H1 (cell line): ENCODE measurements around the gene EGFR. TPM values are rescaled to one million over a fixed set of nuclear protein-coding genes. Genes with fewer than 3 reads are reported as not detected.
A peak's percentile ranks its signal among the peaks of the same experiment; 100 is the strongest.

Experiments
- CTCF ChIA-PET: fragments of 300-600 bp; sonication (Branson Sonifier 250); formaldehyde crosslinking; loops from one replicate; lab custom pipeline; 2021; ENCODE audit not compliant: partially characterized antibody; lab: Charles Lee
- POLR2A ChIA-PET: fragments of 300-600 bp; sonication (Branson Sonifier 250); formaldehyde crosslinking; loops from one replicate; lab custom pipeline; 2021; ENCODE audit warnings: inconsistent platforms; ENCODE audit not compliant: partially characterized antibody; lab: Charles Lee
- DNase-seq, 2 experiments: peaks; one replicate each; pipeline versions ENCODE4 v3.0.0 to v3.0.0-alpha.2; 2010 to 2022; ENCODE audit warnings: low spot score in 2 of 2, low read depth in 1 of 2, mixed read lengths in 1 of 2
- FAIRE-seq: peaks from 2 replicates; lab custom pipeline; 2011; peaks lifted over from hg19 to GRCh38; lab: Jason Lieb, UNC
- H2AFZ ChIP-seq: 2 replicates; pipeline ENCODE4 v1.8.1; 2012; ENCODE audit warnings: low read length, inconsistent platforms
- H2AK5ac ChIP-seq: 2 replicates; pipeline ENCODE4 v1.6.1; 2013; ENCODE audit warnings: low read depth, low read length
- H2BK120ac ChIP-seq: replicated peaks from 2 replicates; pipeline ENCODE3; 2013; ENCODE audit warnings: low read depth, low read length, inconsistent platforms
- H2BK12ac ChIP-seq: 2 replicates; pipeline ENCODE4 v1.6.1; 2013; ENCODE audit warnings: low read depth, low read length
- H2BK15ac ChIP-seq: 2 replicates; pipeline ENCODE4 v1.6.1; 2013; ENCODE audit warnings: low read length
- H2BK20ac ChIP-seq: 2 replicates; pipeline ENCODE4 v1.6.1; 2013; ENCODE audit warnings: low read length
- H2BK5ac ChIP-seq: 2 replicates; pipeline ENCODE4 v1.6.1; 2013; ENCODE audit warnings: low read depth, low read length
- H3K14ac ChIP-seq: 2 replicates; pipeline ENCODE4 v1.6.1; 2013; ENCODE audit warnings: inconsistent platforms; ENCODE audit not compliant: insufficient read length
- H3K18ac ChIP-seq: 2 replicates; pipeline ENCODE4 v1.6.1; 2013; ENCODE audit warnings: low read length; ENCODE audit errors: extremely low read depth
- H3K23ac ChIP-seq: 2 replicates; pipeline ENCODE4 v1.6.1; 2013; ENCODE audit warnings: inconsistent platforms; ENCODE audit not compliant: insufficient read length
- H3K23me2 ChIP-seq: 2 replicates; pipeline ENCODE4 v1.6.1; 2013; ENCODE audit warnings: low read depth, low read length
- H3K27ac ChIP-seq: 2 replicates; pipeline ENCODE4 v1.6.1; 2011; ENCODE audit warnings: low read depth, low read length, inconsistent platforms
- H3K27me3 ChIP-seq, 4 experiments: replicated peaks in 1 of 4; 1 replicate in 1 of 4; 2 replicates in 3 of 4; pipeline versions ENCODE4 v1.6.1 to v1.8.1; 2011 to 2013; ENCODE audit warnings: low read length in 3 of 4, mild to moderate bottlenecking in 3 of 4, inconsistent platforms in 2 of 4, mixed read lengths in 2 of 4, moderate library complexity in 1 of 4; ENCODE audit not compliant: control insufficient read depth in 3 of 4, insufficient read depth in 3 of 4; ENCODE audit errors: extremely low read depth in 1 of 4
- H3K36me3 ChIP-seq, 4 experiments: 2 replicates each; pipeline versions ENCODE4 v1.6.1 to v1.8.1; 2011 to 2013; ENCODE audit warnings: mild to moderate bottlenecking in 4 of 4, low read length in 3 of 4, moderate library complexity in 2 of 4, control low read depth in 1 of 4, inconsistent platforms in 1 of 4; ENCODE audit not compliant: insufficient read depth in 4 of 4, control insufficient read depth in 2 of 4
- H3K4ac ChIP-seq: replicated peaks from 2 replicates; pipeline ENCODE3; 2013; ENCODE audit warnings: low read length, low read depth, mixed read lengths, inconsistent platforms; ENCODE audit not compliant: insufficient read length
- H3K4me1 ChIP-seq, 4 experiments: replicated peaks in 1 of 4; 1 replicate in 1 of 4; 2 replicates in 3 of 4; pipeline versions ENCODE4 v1.6.1 to v1.8.1; 2011 to 2013; ENCODE audit warnings: low read length in 3 of 4, inconsistent platforms in 2 of 4, mixed read lengths in 1 of 4; ENCODE audit not compliant: insufficient read depth in 4 of 4, control insufficient read depth in 3 of 4
- H3K4me2 ChIP-seq, 2 experiments: 2 replicates each; pipeline versions ENCODE4 v1.6.1 to v1.8.1; 2011 to 2013; ENCODE audit warnings: low read depth in 2 of 2, low read length in 2 of 2, control low read depth in 1 of 2, inconsistent platforms in 1 of 2, mild to moderate bottlenecking in 1 of 2; ENCODE audit not compliant: insufficient read depth in 1 of 2
- H3K4me3 ChIP-seq, 4 experiments: fragments of 200-600, 300-600 bp in 1 of 4; sonication (generic), shearing (Covaris generic), sonication (Bioruptor Twin) in 1 of 4; 2 replicates each; pipeline versions ENCODE4 v1.5.1 to v1.8.1; 2011 to 2016; ENCODE audit warnings: low read length in 4 of 4, low read depth in 3 of 4, control low read depth in 2 of 4, inconsistent platforms in 2 of 4, mild to moderate bottlenecking in 2 of 4, mixed read lengths in 1 of 4, moderate library complexity in 1 of 4; ENCODE audit not compliant: insufficient read depth in 2 of 4; ENCODE audit errors: extremely low read depth in 1 of 4
- H3K56ac ChIP-seq: replicated peaks from 2 replicates; pipeline ENCODE3; 2013; ENCODE audit warnings: low read depth, mild to moderate bottlenecking, mixed read lengths, low read length, inconsistent platforms; ENCODE audit not compliant: insufficient read length
- H3K79me1 ChIP-seq: 2 replicates; pipeline ENCODE4 v1.6.1; 2013; ENCODE audit warnings: low read depth, low read length, control low read depth
- H3K79me2 ChIP-seq, 2 experiments: 2 replicates each; pipeline versions ENCODE4 v1.6.1 to v1.8.1; 2012 to 2013; ENCODE audit warnings: low read length in 2 of 2, mild to moderate bottlenecking in 2 of 2, inconsistent platforms in 1 of 2; ENCODE audit not compliant: insufficient read depth in 2 of 2, control insufficient read depth in 1 of 2
- H3K9ac ChIP-seq, 4 experiments: replicated peaks in 1 of 4; 1 replicate in 1 of 4; 2 replicates in 3 of 4; pipeline versions ENCODE4 v1.6.1 to v1.8.1; 2011 to 2013; ENCODE audit warnings: low read depth in 3 of 4, low read length in 3 of 4, control low read depth in 2 of 4, mild to moderate bottlenecking in 2 of 4, moderate library complexity in 2 of 4, inconsistent platforms in 1 of 4; ENCODE audit errors: extremely low read depth in 1 of 4
- H3K9me3 ChIP-seq, 2 experiments: 2 replicates each; pipeline versions ENCODE4 v1.6.1 to v1.8.1; 2012 to 2013; ENCODE audit warnings: mild to moderate bottlenecking in 2 of 2, moderate library complexity in 2 of 2, control low read depth in 1 of 2, inconsistent platforms in 1 of 2, low read depth in 1 of 2, low read length in 1 of 2, mixed read lengths in 1 of 2; ENCODE audit not compliant: insufficient read depth in 2 of 2
- H4K20me1 ChIP-seq, 2 experiments: replicated peaks in 1 of 2; 2 replicates each; pipeline versions ENCODE3 to v1.8.1; 2011 to 2013; ENCODE audit warnings: inconsistent platforms in 2 of 2, low read length in 2 of 2, mild to moderate bottlenecking in 1 of 2; ENCODE audit not compliant: insufficient read depth in 2 of 2, control insufficient read depth in 1 of 2
- H4K5ac ChIP-seq: 2 replicates; pipeline ENCODE4 v1.6.1; 2013; ENCODE audit warnings: low read length, low read depth, mixed read lengths, inconsistent platforms; ENCODE audit not compliant: insufficient read length
- H4K8ac ChIP-seq: 2 replicates; pipeline ENCODE4 v1.8.0; 2013; ENCODE audit warnings: mild to moderate bottlenecking, moderate library complexity, low read length, inconsistent platforms; ENCODE audit not compliant: insufficient read depth; ENCODE audit errors: extremely low read depth
- H4K91ac ChIP-seq: replicated peaks from 2 replicates; pipeline ENCODE3; 2013; ENCODE audit warnings: low read length, mixed read lengths, inconsistent platforms; ENCODE audit not compliant: insufficient read length
- BACH1 ChIP-seq: IDR thresholded peaks from 2 replicates; pipeline ENCODE4 v1.6.1; 2012; ENCODE audit warnings: low read length, improper control_type of control experiment
- CBX8 ChIP-seq: fragments of 300-800, 300-1000 bp; sonication (generic); IDR thresholded peaks from 2 replicates; pipeline ENCODE4 v1.7.1; 2016; ENCODE audit warnings: low read depth, low read length, borderline replicate concordance
- HDAC2 ChIP-seq, 2 experiments: fragments of 300-600 bp in 1 of 2; sonication (generic) in 1 of 2; IDR thresholded peaks; 2 replicates each; pipeline ENCODE4 v1.6.1; 2011 to 2012; ENCODE audit warnings: low read depth in 2 of 2, low read length in 2 of 2, mild to moderate bottlenecking in 2 of 2, moderate library complexity in 2 of 2, borderline replicate concordance in 1 of 2, inconsistent platforms in 1 of 2
- NANOG ChIP-seq: IDR thresholded peaks from 2 replicates; pipeline ENCODE4 v1.6.1; 2011; ENCODE audit warnings: low read length, low read depth, mild to moderate bottlenecking, inconsistent platforms; ENCODE audit not compliant: insufficient read depth, poor library complexity, severe bottlenecking
- RNF2 ChIP-seq: fragments of 200-900, 300-1000 bp; sonication (generic); IDR thresholded peaks from 2 replicates; pipeline ENCODE4 v1.7.1; 2016; ENCODE audit warnings: borderline replicate concordance, low read depth, mild to moderate bottlenecking, antibody characterized with exemption, low read length; ENCODE audit not compliant: poor library complexity, severe bottlenecking; ENCODE audit errors: missing control alignments
- WGBS, 2 experiments: shearing (Covaris generic) in 1 of 2; methylation state at CpG; one replicate each; pipeline versions ENCODE4 v1.1.6 to v1.1.7; 2013 to 2015; ENCODE audit warnings: low lambda C conversion rate in 2 of 2, mixed read lengths in 2 of 2, inconsistent platforms in 1 of 2, low coverage in 1 of 2, missing lambda C conversion rate in 1 of 2; ENCODE audit not compliant: insufficient replicate concordance in 2 of 2, insufficient coverage in 1 of 2, insufficient read length in 1 of 2; ENCODE audit errors: extremely low coverage in 1 of 2, missing lambda C conversion rate in 1 of 2; 5-methylcytosine and 5-hydroxymethylcytosine counted together
- polyA plus RNA-seq, 7 experiments: library from polyadenylated mRNA; depleted of rRNA in 3 of 7; stranded (reverse) in 5 of 7; unstranded in 2 of 7; fragments of >200 nt in 5 of 7; fragments of 200-250 nt in 2 of 7; gene quantifications; 1 replicate in 5 of 7; 2 replicates in 1 of 7; 4 replicates in 1 of 7; pipeline versions ENCODE4 v1.2.1 to v1.2.3, GENCODE V29; 2011 to 2013; ENCODE audit warnings: missing spikeins in 2 of 7, mixed read lengths in 2 of 7
- total RNA-seq: library from RNA; stranded (reverse); fragmentation: NEBNext Ultra II Directional; extraction: Animal tissue kit (Norgen Biotek cat#: 25700); gene quantifications from 2 replicates; pipeline ENCODE4 v1.2.1, GENCODE V29; 2021

EGFR gene
- total and polyA plus RNA-seq, 2 of the 8 experiments (the other 6 are each of a cell fraction or from before 2014, with no cell fraction given), result 1.9 to 5.8 TPM

DNA sequence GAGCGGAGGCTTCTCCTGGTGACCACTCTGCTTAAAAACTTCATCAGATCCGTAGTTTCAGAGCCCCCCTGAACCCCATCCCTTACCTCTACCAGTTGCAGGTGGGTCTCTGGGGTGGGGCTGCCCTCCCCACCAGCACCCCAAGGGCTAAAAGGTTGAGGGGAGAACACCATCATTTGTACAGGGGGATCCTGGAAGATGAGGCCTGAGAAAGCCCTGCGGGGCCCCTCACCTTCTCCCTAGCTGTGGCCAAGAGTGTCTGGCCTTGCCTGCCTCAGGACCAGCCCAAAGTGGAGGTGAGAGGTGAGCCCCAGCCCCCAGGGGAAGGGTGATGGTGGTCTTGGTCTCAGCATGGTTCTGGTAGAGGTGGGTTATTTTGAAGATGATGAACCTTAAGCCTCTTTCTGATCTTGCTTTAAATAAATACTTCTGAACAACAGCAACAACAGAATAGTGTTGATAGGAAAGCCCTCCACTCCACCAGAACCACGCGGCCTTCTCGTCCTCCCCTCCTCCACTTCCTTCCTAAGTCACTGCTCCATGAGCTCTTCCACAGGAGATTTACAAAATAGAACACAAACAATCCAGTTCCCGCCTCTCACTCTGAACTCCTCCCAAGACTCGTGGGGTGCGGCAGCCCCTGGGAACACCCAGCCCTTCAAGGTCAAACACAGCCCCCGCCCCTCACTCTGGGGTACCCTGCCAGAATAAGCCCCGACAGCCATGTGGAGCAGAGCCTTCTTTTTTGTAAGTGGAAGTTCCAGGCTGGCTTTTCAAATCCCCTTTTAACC lies 169.1 kb downstream of the EGFR start:
- H2BK120ac ChIP-seq, result no peak overlapping the region
- FAIRE-seq, result no peak
- no peak overlapping the region for H2BK15ac ChIP-seq
- no peak overlapping the region for H3K4ac ChIP-seq
- H2BK20ac ChIP-seq, result no peak overlapping the region
- H2AK5ac ChIP-seq, result no peak overlapping the region; the same call in 1 of the 2 replicates
- no peaks in the 10 kb centered on the region for H4K20me1 ChIP-seq
- peak overlapping the region; percentile 52; the same call in 1 of the 2 replicates for H2BK12ac ChIP-seq
- H3K4me2 ChIP-seq, result no peak overlapping the region
- no peaks in the 10 kb centered on the region; a peak in 2 of 7 replicates for H3K27me3 ChIP-seq
- no peak overlapping the region for H4K5ac ChIP-seq
- H2AFZ ChIP-seq, result no peak overlapping the region
- POLR2A ChIA-PET, result no interaction called here
- no peaks in the 10 kb centered on the region for H3K23me2 ChIP-seq
- H3K9me3 ChIP-seq, result no peaks in the 10 kb centered on the region
- H3K9ac ChIP-seq, result no peak overlapping the region
- H3K23ac ChIP-seq, result no peak overlapping the region
- 0 out of 2 replicates have a peak overlapping the region, but pooled peaks have one; percentile 35 for H3K18ac ChIP-seq
- H3K36me3 ChIP-seq, result no peaks in the 10 kb centered on the region
- no peak overlapping the region for H3K14ac ChIP-seq
- CTCF ChIA-PET, result interaction anchor here (0.9 to 2.0 kb wide), 3 partner anchors 14 to 55 kb away, joined by 3 to 5 read pairs (median 4); no protein-coding TSS in a partner anchor
- WGBS, 2 experiments, result 77% methylated on average over 11 of the region's 11 CpGs; no CpG with 5 or more reads in 1 of the 2 experiments
- H3K56ac ChIP-seq, result no peak overlapping the region
- no peak overlapping the region for H3K27ac ChIP-seq
- H3K79me1 ChIP-seq, result no peaks in the 10 kb centered on the region
- DNase-seq, result peak in 1 of 2 experiments; percentile 41
- H2BK5ac ChIP-seq, result peak overlapping the region; percentile 36; the same call in 1 of the 2 replicates
- H3K79me2 ChIP-seq, result no peaks in the 10 kb centered on the region
- H4K8ac ChIP-seq, result no peak overlapping the region
- no peak overlapping the region for H4K91ac ChIP-seq
- H3K4me3 ChIP-seq, result no peak overlapping the region
- peaks cover 22 to 38% (median 33%) of the 10 kb centered on the region in 4 experiments for H3K4me1 ChIP-seq
- TF ChIP-seq RNF2, result no peak
- TF ChIP-seq HDAC2 (IDR thresholded peaks at IDR 0.05; ENCODE audit: borderline replicate concordance in 1 of 2, low read depth in 2 of 2, low read length in 2 of 2), result no peak
- no peak for TF ChIP-seq CBX8
- TF ChIP-seq NANOG, result no peak
- TF ChIP-seq BACH1, result no peak
